Measurements from ENCODE around the gene MALSU1.

MALSU1 gene

GRCh38 chr7:23292623-23293022 lies 6.5 kb upstream of the MALSU1 start:
- no peaks in the 10 kb centered on the region for H3K79me2 ChIP-seq (ENCODE audit: insufficient read depth, low read length)
- no peaks in the 10 kb centered on the region for H3K27me3 ChIP-seq (ENCODE audit: insufficient read depth, low read length, poor library complexity)
- H3K4me3 ChIP-seq (ENCODE audit: low read depth in 1 of 2, low read length in 2 of 2): no peak overlapping the region
- no peak overlapping the region for H2AFZ ChIP-seq (ENCODE audit: low read depth, low read length)
- H4K20me1 ChIP-seq (ENCODE audit: insufficient read depth, low read length): no peaks in the 10 kb centered on the region
- ATAC-seq (ENCODE audit: insufficient read depth, low read depth): no peak
- no peak for DNase-seq
- no peaks in the 10 kb centered on the region for H3K36me3 ChIP-seq (ENCODE audit: insufficient read depth, low read length)
- no peak overlapping the region for H3K9ac ChIP-seq (ENCODE audit: low read depth, low read length)
- no peak overlapping the region for H3K4me2 ChIP-seq (ENCODE audit: insufficient read depth, low read length)
- no peak overlapping the region for H3K27ac ChIP-seq (ENCODE audit: low read length)
- H3K4me1 ChIP-seq (ENCODE audit: insufficient read depth, low read length): peaks cover 10% of the 10 kb centered on the region
- no peak for TF ChIP-seq EZH2 (IDR thresholded peaks at IDR 0.05; ENCODE audit: borderline replicate concordance, low read depth, low read length, severe bottlenecking)
- H3K9me3 ChIP-seq (ENCODE audit: insufficient read depth, low read length, severe bottlenecking): no peaks in the 10 kb centered on the region

DNA sequence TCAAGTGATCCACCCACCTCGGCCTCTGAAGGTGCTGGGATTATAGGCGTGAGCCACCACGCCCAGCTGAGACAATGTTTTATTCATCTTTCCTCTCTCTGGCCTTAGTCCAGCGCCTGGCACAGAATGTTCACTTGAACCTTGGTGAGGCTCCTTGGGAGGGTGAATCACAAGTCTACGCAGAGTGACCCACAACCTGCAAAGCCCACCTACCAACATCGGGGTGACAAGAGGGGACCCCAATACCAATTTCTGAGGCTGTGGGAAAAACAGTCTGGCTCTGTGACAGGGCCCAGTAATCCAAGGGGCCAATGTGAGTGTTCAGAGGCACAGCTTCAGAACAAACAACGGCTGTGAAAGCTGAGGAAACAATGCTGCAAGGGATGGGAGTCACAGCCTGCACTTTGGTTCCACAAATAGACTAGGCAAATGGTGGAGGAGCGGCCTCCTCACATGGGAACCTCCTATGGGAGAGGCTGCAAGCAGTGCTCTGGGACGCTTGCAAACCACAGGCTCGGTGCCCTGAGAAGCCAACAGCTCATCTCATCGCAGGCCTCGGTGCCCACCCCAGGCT lies 5.6 kb upstream of the MALSU1 start:
- H4K20me1 ChIP-seq (ENCODE audit: insufficient read depth, low read length): no peaks in the 10 kb centered on the region
- H3K4me2 ChIP-seq (ENCODE audit: insufficient read depth, low read length): no peak overlapping the region
- peaks cover 14% of the 10 kb centered on the region for H3K4me1 ChIP-seq (ENCODE audit: insufficient read depth, low read length)
- H2AFZ ChIP-seq (ENCODE audit: low read depth, low read length): no peak overlapping the region
- no peaks in the 10 kb centered on the region for H3K27me3 ChIP-seq (ENCODE audit: insufficient read depth, low read length, poor library complexity)
- H3K79me2 ChIP-seq (ENCODE audit: insufficient read depth, low read length): no peaks in the 10 kb centered on the region
- ATAC-seq (ENCODE audit: insufficient read depth, low read depth) (no peak), DNase-seq (no peak)
- H3K9ac ChIP-seq (ENCODE audit: low read depth, low read length): no peak overlapping the region
- H3K4me3 ChIP-seq (ENCODE audit: low read depth in 1 of 2, low read length in 2 of 2): no peak overlapping the region
- H3K27ac ChIP-seq (ENCODE audit: low read length): no peak overlapping the region
- H3K36me3 ChIP-seq (ENCODE audit: insufficient read depth, low read length): no peaks in the 10 kb centered on the region
- no peaks in the 10 kb centered on the region for H3K9me3 ChIP-seq (ENCODE audit: insufficient read depth, low read length, severe bottlenecking)
- TF ChIP-seq EZH2 (IDR thresholded peaks at IDR 0.05; ENCODE audit: borderline replicate concordance, low read depth, low read length, severe bottlenecking): no peak
- TF ChIP-seq, protein P1, sequence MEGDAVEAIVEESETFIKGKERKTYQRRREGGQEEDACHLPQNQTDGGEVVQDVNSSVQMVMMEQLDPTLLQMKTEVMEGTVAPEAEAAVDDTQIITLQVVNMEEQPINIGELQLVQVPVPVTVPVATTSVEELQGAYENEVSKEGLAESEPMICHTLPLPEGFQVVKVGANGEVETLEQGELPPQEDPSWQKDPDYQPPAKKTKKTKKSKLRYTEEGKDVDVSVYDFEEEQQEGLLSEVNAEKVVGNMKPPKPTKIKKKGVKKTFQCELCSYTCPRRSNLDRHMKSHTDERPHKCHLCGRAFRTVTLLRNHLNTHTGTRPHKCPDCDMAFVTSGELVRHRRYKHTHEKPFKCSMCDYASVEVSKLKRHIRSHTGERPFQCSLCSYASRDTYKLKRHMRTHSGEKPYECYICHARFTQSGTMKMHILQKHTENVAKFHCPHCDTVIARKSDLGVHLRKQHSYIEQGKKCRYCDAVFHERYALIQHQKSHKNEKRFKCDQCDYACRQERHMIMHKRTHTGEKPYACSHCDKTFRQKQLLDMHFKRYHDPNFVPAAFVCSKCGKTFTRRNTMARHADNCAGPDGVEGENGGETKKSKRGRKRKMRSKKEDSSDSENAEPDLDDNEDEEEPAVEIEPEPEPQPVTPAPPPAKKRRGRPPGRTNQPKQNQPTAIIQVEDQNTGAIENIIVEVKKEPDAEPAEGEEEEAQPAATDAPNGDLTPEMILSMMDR (IDR thresholded peaks at IDR 0.05; ENCODE audit: borderline replicate concordance, extremely low read depth, low read length, poor library complexity, severe bottlenecking): no peak

- no peak for DNase-seq
- H3K4me3 ChIP-seq (ENCODE audit: low read depth in 1 of 2, low read length in 2 of 2): no peak overlapping the region
- no peak overlapping the region; the same call in 1 of the 2 replicates for H2AFZ ChIP-seq (ENCODE audit: low read depth, low read length)
- no peak for TF ChIP-seq EZH2 (IDR thresholded peaks at IDR 0.05; ENCODE audit: borderline replicate concordance, low read depth, low read length, severe bottlenecking)
- TF ChIP-seq, protein P1 (IDR thresholded peaks at IDR 0.05; ENCODE audit: borderline replicate concordance, extremely low read depth, low read length, poor library complexity, severe bottlenecking): no peak
- no peaks in the 10 kb centered on the region for H3K9me3 ChIP-seq (ENCODE audit: insufficient read depth, low read length, severe bottlenecking)
- no peaks in the 10 kb centered on the region; the same call in 1 of the 2 replicates for H3K36me3 ChIP-seq (ENCODE audit: insufficient read depth, low read length)
- no peaks in the 10 kb centered on the region for H4K20me1 ChIP-seq (ENCODE audit: insufficient read depth, low read length)
- H3K27me3 ChIP-seq (ENCODE audit: insufficient read depth, low read length, poor library complexity): no peaks in the 10 kb centered on the region
- no peak for ATAC-seq (ENCODE audit: insufficient read depth, low read depth)
- H3K9ac ChIP-seq (ENCODE audit: low read depth, low read length): no peak overlapping the region
- H3K79me2 ChIP-seq (ENCODE audit: insufficient read depth, low read length): peaks cover 9% of the 10 kb centered on the region
- H3K27ac ChIP-seq (ENCODE audit: low read length): no peak overlapping the region
- peaks cover 14% of the 10 kb centered on the region for H3K4me1 ChIP-seq (ENCODE audit: insufficient read depth, low read length)
- H3K4me2 ChIP-seq (ENCODE audit: insufficient read depth, low read length): no peak overlapping the region
Measured at GRCh38 chr7:23294549-23295400, 4.4 kb upstream of the MALSU1 start.

DNA sequence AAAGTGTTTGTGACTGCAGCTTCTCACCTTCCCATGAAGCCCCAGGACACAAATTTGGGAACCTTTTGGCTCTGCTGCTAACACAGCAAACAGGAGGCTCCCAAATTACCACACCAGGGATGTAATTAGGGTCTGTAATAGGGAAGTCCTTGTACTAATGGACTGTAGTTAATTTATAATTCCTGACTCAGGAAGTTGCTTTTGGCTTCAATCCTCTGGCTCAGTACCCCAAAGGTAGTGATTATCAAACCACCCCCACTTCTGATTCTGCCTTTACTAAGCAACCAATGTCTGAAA lies 3.8 kb upstream of the MALSU1 start:
- Histone ChIP-seq H2AFZ (ENCODE audit: low read depth, low read length) (no peak overlapping the region; the same call in 1 of the 2 replicates), H3K27me3 (ENCODE audit: insufficient read depth, low read length, poor library complexity) (no peaks in the 10 kb centered on the region), H3K27ac (ENCODE audit: low read length) (no peak overlapping the region), H3K4me1 (ENCODE audit: insufficient read depth, low read length) (peaks cover 20% of the 10 kb centered on the region), H3K4me2 (ENCODE audit: insufficient read depth, low read length) (no peak overlapping the region), H3K79me2 (ENCODE audit: insufficient read depth, low read length) (peaks cover 15% of the 10 kb centered on the region), H3K4me3 (ENCODE audit: low read depth in 1 of 2, low read length in 2 of 2) (no peak overlapping the region), H3K9me3 (ENCODE audit: insufficient read depth, low read length, severe bottlenecking) (no peaks in the 10 kb centered on the region), H3K36me3 (ENCODE audit: insufficient read depth, low read length) (no peaks in the 10 kb centered on the region; the same call in 1 of the 2 replicates), H4K20me1 (ENCODE audit: insufficient read depth, low read length) (peaks cover 3% of the 10 kb centered on the region; the same call in 1 of the 2 replicates), H3K9ac (ENCODE audit: low read depth, low read length) (no peak overlapping the region)
- no peak for ATAC-seq (ENCODE audit: insufficient read depth, low read depth)
- TF ChIP-seq, protein P1 (IDR thresholded peaks at IDR 0.05; ENCODE audit: borderline replicate concordance, extremely low read depth, low read length, poor library complexity, severe bottlenecking): no peak
- no peak for TF ChIP-seq EZH2 (IDR thresholded peaks at IDR 0.05; ENCODE audit: borderline replicate concordance, low read depth, low read length, severe bottlenecking)
- DNase-seq: no peak

Data from DND-41 (cell line).